Activated CD4-positive, alpha-beta T cell treated with anti-CD3 and anti-CD28 coated beads for 48 hours (primary cell): ENCODE measurements around the gene INSIG1.

Source experiments
- DNase-seq: peaks from one replicate; pipeline ENCODE4 v3.0.0-alpha.2; 2020

The INSIG1 gene

GRCh38 chr7:155333346-155334234, 35.9 kb downstream of the INSIG1 start:
- no peak for DNase-seq

GRCh38 chr7:155336812-155337602, 39.3 kb downstream of the INSIG1 start:
- no peak for DNase-seq

GRCh38 chr7:155337946-155338631, 40.4 kb downstream of the INSIG1 start:
- DNase-seq = no peak

GRCh38 chr7:155338632-155339320, 41.1 kb downstream of the INSIG1 start:
- DNase-seq = no peak

GRCh38 chr7:155339474-155339873, 41.8 kb downstream of the INSIG1 start:
- no peak for DNase-seq

- DNase-seq = no peak
Measured at GRCh38 chr7:155340071-155340531, 42.4 kb downstream of the INSIG1 start.

- DNase-seq = no peak
Measured at GRCh38 chr7:155340721-155341120, 43.0 kb downstream of the INSIG1 start.

GRCh38 chr7:155341463-155341983, 43.8 kb downstream of the INSIG1 start:
- no peak for DNase-seq

- no peak for DNase-seq
Measured at GRCh38 chr7:155342313-155342712, 44.6 kb downstream of the INSIG1 start.

- DNase-seq = no peak
Measured at GRCh38 chr7:155343150-155343549, 45.5 kb downstream of the INSIG1 start.

- DNase-seq = no peak
Measured at GRCh38 chr7:155343661-155344121, 46.0 kb downstream of the INSIG1 start.

GRCh38 chr7:155344270-155344617, 46.6 kb downstream of the INSIG1 start:
- peak; percentile 43 for DNase-seq

- peak; percentile 86 for DNase-seq
Measured at GRCh38 chr7:155344618-155345433, 47.1 kb downstream of the INSIG1 start.

GRCh38 chr7:155345490-155345889, 47.8 kb downstream of the INSIG1 start:
- DNase-seq = no peak

GRCh38 chr7:155346285-155346684, 48.6 kb downstream of the INSIG1 start:
- no peak for DNase-seq

- DNase-seq = no peak
Measured at GRCh38 chr7:155348806-155349205, 51.1 kb downstream of the INSIG1 start.

- no peak for DNase-seq
Measured at GRCh38 chr7:155349601-155350331, 52.1 kb downstream of the INSIG1 start.

- DNase-seq = no peak
Measured at GRCh38 chr7:155351120-155351870, 53.6 kb downstream of the INSIG1 start.

GRCh38 chr7:155352076-155352752, 54.5 kb downstream of the INSIG1 start:
- DNase-seq = no peak
